ENCODE data around the gene SCAP.
"Not testable (repeated sequence)": the region's sequence is repeated elsewhere in the genome, so short reads cannot be mapped to it uniquely, and the experiment has no call there.

SCAP gene

DNA sequence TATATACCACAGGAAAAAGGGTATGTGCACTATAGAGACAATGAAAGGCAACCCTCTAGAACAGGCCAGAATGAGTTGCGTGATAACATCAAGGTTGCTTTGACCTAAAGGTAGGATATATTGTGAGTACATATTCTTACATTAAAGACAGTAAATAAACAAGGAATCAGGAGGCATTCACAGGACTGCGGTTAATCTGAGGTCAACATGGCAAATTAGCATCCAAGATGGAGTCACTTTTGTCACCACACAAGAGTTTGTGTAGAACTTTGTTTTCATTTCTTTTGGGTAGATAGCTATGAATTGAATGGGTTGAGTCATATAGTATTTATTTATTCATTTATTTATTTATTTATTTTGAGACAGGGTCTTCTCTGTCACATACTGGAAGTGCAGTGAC, 11.5 kb upstream of the SCAP start:
- ATAC-seq (ENCODE audit: insufficient read depth, low read depth), result no peak
- Histone ChIP-seq H3K27ac (ENCODE audit: low read length) (no peak overlapping the region), H3K79me2 (ENCODE audit: insufficient read depth, low read length) (no peaks in the 10 kb centered on the region), H3K9me3 (ENCODE audit: insufficient read depth, low read length, severe bottlenecking) (no peaks in the 10 kb centered on the region), H3K36me3 (ENCODE audit: insufficient read depth, low read length) (peaks cover 19% of the 10 kb centered on the region), H3K4me3 (ENCODE audit: low read depth in 1 of 2, low read length in 2 of 2) (no peak overlapping the region), H2AFZ (ENCODE audit: low read depth, low read length) (no peak overlapping the region), H3K4me2 (ENCODE audit: insufficient read depth, low read length) (no peak overlapping the region), H3K4me1 (ENCODE audit: insufficient read depth, low read length) (no peaks in the 10 kb centered on the region), H3K27me3 (ENCODE audit: insufficient read depth, low read length, poor library complexity) (no peaks in the 10 kb centered on the region), H3K9ac (ENCODE audit: low read depth, low read length) (no peak overlapping the region), H4K20me1 (ENCODE audit: insufficient read depth, low read length) (no peaks in the 10 kb centered on the region)
- DNase-seq, result no peak
- TF ChIP-seq, protein P1, sequence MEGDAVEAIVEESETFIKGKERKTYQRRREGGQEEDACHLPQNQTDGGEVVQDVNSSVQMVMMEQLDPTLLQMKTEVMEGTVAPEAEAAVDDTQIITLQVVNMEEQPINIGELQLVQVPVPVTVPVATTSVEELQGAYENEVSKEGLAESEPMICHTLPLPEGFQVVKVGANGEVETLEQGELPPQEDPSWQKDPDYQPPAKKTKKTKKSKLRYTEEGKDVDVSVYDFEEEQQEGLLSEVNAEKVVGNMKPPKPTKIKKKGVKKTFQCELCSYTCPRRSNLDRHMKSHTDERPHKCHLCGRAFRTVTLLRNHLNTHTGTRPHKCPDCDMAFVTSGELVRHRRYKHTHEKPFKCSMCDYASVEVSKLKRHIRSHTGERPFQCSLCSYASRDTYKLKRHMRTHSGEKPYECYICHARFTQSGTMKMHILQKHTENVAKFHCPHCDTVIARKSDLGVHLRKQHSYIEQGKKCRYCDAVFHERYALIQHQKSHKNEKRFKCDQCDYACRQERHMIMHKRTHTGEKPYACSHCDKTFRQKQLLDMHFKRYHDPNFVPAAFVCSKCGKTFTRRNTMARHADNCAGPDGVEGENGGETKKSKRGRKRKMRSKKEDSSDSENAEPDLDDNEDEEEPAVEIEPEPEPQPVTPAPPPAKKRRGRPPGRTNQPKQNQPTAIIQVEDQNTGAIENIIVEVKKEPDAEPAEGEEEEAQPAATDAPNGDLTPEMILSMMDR (IDR thresholded peaks at IDR 0.05; ENCODE audit: borderline replicate concordance, extremely low read depth, low read length, poor library complexity, severe bottlenecking), result no peak
- no peak for TF ChIP-seq EZH2 (IDR thresholded peaks at IDR 0.05; ENCODE audit: borderline replicate concordance, low read depth, low read length, severe bottlenecking)

DNA sequence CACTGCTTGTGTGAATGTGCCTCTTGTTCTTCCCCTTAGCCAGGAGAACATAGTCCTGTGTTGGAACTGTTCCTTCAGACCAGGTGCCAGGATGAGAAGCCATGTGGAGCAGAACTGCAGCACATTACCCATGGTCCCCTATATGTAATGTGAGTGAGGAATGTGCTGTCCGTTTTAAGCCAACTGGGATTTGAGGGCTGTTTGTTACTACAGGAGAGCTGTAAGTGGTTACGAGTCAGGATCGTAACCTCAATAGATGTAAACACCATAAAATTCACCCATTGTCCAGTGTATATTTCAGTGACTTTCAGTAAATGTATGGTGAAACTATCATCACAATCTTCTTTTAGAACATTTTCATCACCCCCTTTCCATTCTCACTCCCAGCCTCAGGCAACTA, 10.1 kb upstream of the SCAP start:
- Histone ChIP-seq H3K4me3 (ENCODE audit: low read depth in 1 of 2, low read length in 2 of 2) (no peak overlapping the region), H3K4me2 (ENCODE audit: insufficient read depth, low read length) (no peak overlapping the region), H3K27me3 (ENCODE audit: insufficient read depth, low read length, poor library complexity) (no peaks in the 10 kb centered on the region), H2AFZ (ENCODE audit: low read depth, low read length) (no peak overlapping the region), H3K79me2 (ENCODE audit: insufficient read depth, low read length) (no peaks in the 10 kb centered on the region), H3K4me1 (ENCODE audit: insufficient read depth, low read length) (no peaks in the 10 kb centered on the region), H3K36me3 (ENCODE audit: insufficient read depth, low read length) (peaks cover 11% of the 10 kb centered on the region; the same call in 1 of the 2 replicates), H3K9ac (ENCODE audit: low read depth, low read length) (no peak overlapping the region), H3K27ac (ENCODE audit: low read length) (no peak overlapping the region), H4K20me1 (ENCODE audit: insufficient read depth, low read length) (no peaks in the 10 kb centered on the region), H3K9me3 (ENCODE audit: insufficient read depth, low read length, severe bottlenecking) (no peaks in the 10 kb centered on the region)
- no peak for TF ChIP-seq EZH2 (IDR thresholded peaks at IDR 0.05; ENCODE audit: borderline replicate concordance, low read depth, low read length, severe bottlenecking)
- TF ChIP-seq, protein P1 (IDR thresholded peaks at IDR 0.05; ENCODE audit: borderline replicate concordance, extremely low read depth, low read length, poor library complexity, severe bottlenecking), result no peak
- no peak for DNase-seq
- ATAC-seq (ENCODE audit: insufficient read depth, low read depth), result no peak

DNA sequence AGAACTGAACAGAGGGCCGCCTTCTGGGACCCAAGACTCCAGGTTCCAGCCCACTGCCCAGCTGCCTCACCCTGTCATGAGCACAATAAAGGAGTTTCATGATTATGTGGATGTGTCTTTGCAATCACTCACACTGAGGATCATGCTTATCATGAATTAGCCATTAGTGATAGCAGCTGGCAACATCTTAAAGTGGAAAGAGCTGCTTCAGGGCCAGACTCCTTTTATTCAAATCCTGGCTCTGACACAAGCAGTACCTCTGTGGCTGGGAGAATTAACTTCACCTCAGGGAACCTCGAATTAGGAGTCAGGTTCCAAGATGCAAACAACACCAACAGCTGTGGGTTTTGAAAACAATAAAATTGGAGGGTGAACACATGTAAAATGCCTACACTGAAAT, 6.6 kb upstream of the SCAP start:
- H3K4me1 ChIP-seq (ENCODE audit: insufficient read depth, low read length), result no peaks in the 10 kb centered on the region
- H2AFZ ChIP-seq (ENCODE audit: low read depth, low read length), result no peak overlapping the region
- H3K4me2 ChIP-seq (ENCODE audit: insufficient read depth, low read length), result no peak overlapping the region
- ATAC-seq (ENCODE audit: insufficient read depth, low read depth) (no peak), DNase-seq (no peak)
- H3K9me3 ChIP-seq (ENCODE audit: insufficient read depth, low read length, severe bottlenecking), result no peaks in the 10 kb centered on the region
- H3K9ac ChIP-seq (ENCODE audit: low read depth, low read length), result no peak overlapping the region
- no peak overlapping the region for H3K4me3 ChIP-seq (ENCODE audit: low read depth in 1 of 2, low read length in 2 of 2)
- TF ChIP-seq, protein P1 (IDR thresholded peaks at IDR 0.05; ENCODE audit: borderline replicate concordance, extremely low read depth, low read length, poor library complexity, severe bottlenecking), result no peak
- TF ChIP-seq EZH2 (IDR thresholded peaks at IDR 0.05; ENCODE audit: borderline replicate concordance, low read depth, low read length, severe bottlenecking), result no peak
- H4K20me1 ChIP-seq (ENCODE audit: insufficient read depth, low read length), result no peaks in the 10 kb centered on the region
- H3K36me3 ChIP-seq (ENCODE audit: insufficient read depth, low read length), result no peaks in the 10 kb centered on the region
- H3K79me2 ChIP-seq (ENCODE audit: insufficient read depth, low read length), result no peaks in the 10 kb centered on the region
- no peaks in the 10 kb centered on the region for H3K27me3 ChIP-seq (ENCODE audit: insufficient read depth, low read length, poor library complexity)
- H3K27ac ChIP-seq (ENCODE audit: low read length), result no peak overlapping the region

DNA sequence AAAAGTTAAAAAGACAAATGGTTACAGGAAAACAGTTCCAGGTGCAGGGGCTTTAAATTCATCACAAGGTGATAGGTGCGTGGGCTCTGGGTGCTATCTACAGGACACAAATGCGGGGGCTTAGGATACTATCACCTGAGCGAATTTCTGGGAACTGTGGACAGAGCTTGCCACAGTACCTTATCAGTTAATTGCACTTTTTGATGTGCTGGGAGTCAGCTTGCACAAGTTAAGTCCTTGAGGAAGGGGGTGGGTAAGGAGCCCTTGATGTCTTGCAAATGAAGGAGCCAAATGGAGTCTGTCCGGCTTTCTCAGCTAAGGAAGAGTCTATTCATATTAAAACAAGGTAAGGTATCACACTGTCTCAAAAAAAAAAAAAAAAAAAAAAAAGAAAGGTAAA, 6.0 kb upstream of the SCAP start:
- not testable (repeated sequence) for H4K20me1 ChIP-seq (ENCODE audit: insufficient read depth, low read length); H3K27ac ChIP-seq (ENCODE audit: low read length); H2AFZ ChIP-seq (ENCODE audit: low read depth, low read length); ATAC-seq (ENCODE audit: insufficient read depth, low read depth); DNase-seq; H3K4me3 ChIP-seq (ENCODE audit: low read depth in 1 of 2, low read length in 2 of 2); H3K4me1 ChIP-seq (ENCODE audit: insufficient read depth, low read length); H3K9ac ChIP-seq (ENCODE audit: low read depth, low read length); H3K79me2 ChIP-seq (ENCODE audit: insufficient read depth, low read length); H3K36me3 ChIP-seq (ENCODE audit: insufficient read depth, low read length); H3K4me2 ChIP-seq (ENCODE audit: insufficient read depth, low read length); H3K27me3 ChIP-seq (ENCODE audit: insufficient read depth, low read length, poor library complexity); H3K9me3 ChIP-seq (ENCODE audit: insufficient read depth, low read length, severe bottlenecking)

DNA sequence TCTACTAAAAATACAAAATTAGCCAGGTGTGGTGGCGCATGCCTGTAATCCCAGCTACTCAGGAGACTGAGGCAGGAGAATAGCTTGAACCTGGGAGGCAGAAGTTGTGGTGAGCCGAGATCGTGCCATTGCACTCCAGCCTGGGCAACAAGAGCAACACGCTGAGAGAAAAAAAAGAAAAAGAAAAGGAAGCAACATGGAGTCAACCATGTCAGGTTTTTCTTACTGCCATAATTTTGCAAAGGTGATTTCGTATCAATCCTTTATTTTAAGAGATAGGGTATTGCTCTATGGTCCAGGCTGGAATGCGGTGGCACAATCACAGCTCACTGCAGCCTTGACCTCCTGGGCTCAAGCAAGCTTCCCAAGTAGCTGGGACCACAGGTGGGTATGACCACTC, 4.5 kb upstream of the SCAP start:
- H3K36me3 ChIP-seq (ENCODE audit: insufficient read depth, low read length); H4K20me1 ChIP-seq (ENCODE audit: insufficient read depth, low read length); H3K27me3 ChIP-seq (ENCODE audit: insufficient read depth, low read length, poor library complexity); H3K4me2 ChIP-seq (ENCODE audit: insufficient read depth, low read length); ATAC-seq (ENCODE audit: insufficient read depth, low read depth); H2AFZ ChIP-seq (ENCODE audit: low read depth, low read length); H3K27ac ChIP-seq (ENCODE audit: low read length); H3K9ac ChIP-seq (ENCODE audit: low read depth, low read length); H3K9me3 ChIP-seq (ENCODE audit: insufficient read depth, low read length, severe bottlenecking); H3K4me3 ChIP-seq (ENCODE audit: low read depth in 1 of 2, low read length in 2 of 2); DNase-seq: not testable (repeated sequence)
- Histone ChIP-seq H3K79me2 (ENCODE audit: insufficient read depth, low read length) (peaks cover 14% of the 10 kb centered on the region), H3K4me1 (ENCODE audit: insufficient read depth, low read length) (peaks cover 11% of the 10 kb centered on the region)

Data from DND-41 (cell line).